HG03571 (cell line): ENCODE measurements around the gene KDM2B.
"Not testable (repeated sequence)": the region's sequence is repeated elsewhere in the genome, so short reads cannot be mapped to it uniquely, and the experiment has no call there.

Experiments used
- ATAC-seq: cut with Tn5 transposase; IDR thresholded peaks from one replicate; pipeline ENCODE4 v1.9.1; 2021; ENCODE audit not compliant: unreplicated experiment

KDM2B gene

GRCh38 chr12:121584885-121585284 lies 4.1 kb upstream of the KDM2B start:
- not testable (repeated sequence) for ATAC-seq

GRCh38 chr12:121583334-121583661 lies 2.5 kb upstream of the KDM2B start:
- not testable (repeated sequence) for ATAC-seq

- ATAC-seq: no peak
Measured at GRCh38 chr12:121582583-121583333, 1.9 kb upstream of the KDM2B start.

GRCh38 chr12:121581686-121582429 lies 1.0 kb upstream of the KDM2B start:
- no peak for ATAC-seq

GRCh38 chr12:121579981-121580868 lies 598 bp downstream of the KDM2B start:
- ATAC-seq: no peak

GRCh38 chr12:121579190-121579791 lies 1.5 kb downstream of the KDM2B start:
- no peak for ATAC-seq

GRCh38 chr12:121578230-121579189 lies 2.3 kb downstream of the KDM2B start:
- ATAC-seq: no peak

- no peak for ATAC-seq
Measured at GRCh38 chr12:121577443-121578180, 3.2 kb downstream of the KDM2B start.

- ATAC-seq: no peak
Measured at GRCh38 chr12:121576851-121577391, 3.9 kb downstream of the KDM2B start.

- no peak for ATAC-seq
Measured at GRCh38 chr12:121575952-121576625, 4.7 kb downstream of the KDM2B start.

GRCh38 chr12:121575051-121575450 lies 5.8 kb downstream of the KDM2B start:
- no peak for ATAC-seq

- no peak for ATAC-seq
Measured at GRCh38 chr12:121574025-121574424, 6.8 kb downstream of the KDM2B start.

GRCh38 chr12:121571920-121572319 lies 8.9 kb downstream of the KDM2B start:
- no peak for ATAC-seq

GRCh38 chr12:121570467-121571283 lies 10.1 kb downstream of the KDM2B start:
- ATAC-seq: no peak

GRCh38 chr12:121568971-121569751 lies 11.7 kb downstream of the KDM2B start:
- ATAC-seq: no peak

GRCh38 chr12:121568518-121568917 lies 12.3 kb downstream of the KDM2B start:
- no peak for ATAC-seq

- ATAC-seq: no peak
Measured at GRCh38 chr12:121565076-121565475, 15.7 kb downstream of the KDM2B start.
